Keratinocyte (primary cell): ENCODE measurements around the gene CYP20A1.
"Not testable (repeated sequence)": the region's sequence is repeated elsewhere in the genome, so short reads cannot be mapped to it uniquely, and the experiment has no call there.

ENCODE experiments used
- EZH2 ChIP-seq: IDR thresholded peaks from one replicate; pipeline ENCODE4 v1.6.1; 2012; ENCODE audit warnings: inconsistent platforms, mild to moderate bottlenecking, low read length, moderate library complexity
- TF ChIP-seq, protein P1 (sequence below), 3 experiments: IDR thresholded peaks in 1 of 3; conservative IDR thresholded peaks in 1 of 3; optimal IDR thresholded peaks in 1 of 3; 2 replicates in 2 of 3; 3 replicates in 1 of 3; pipeline versions ENCODE3 to v1.5.1; 2011; ENCODE audit warnings: low read length in 3 of 3, mild to moderate bottlenecking in 3 of 3, moderate library complexity in 2 of 3, control low read depth in 1 of 3, inconsistent platforms in 1 of 3; ENCODE audit not compliant: insufficient read depth in 2 of 3; ENCODE audit errors: extremely low read depth in 1 of 3

DNA sequence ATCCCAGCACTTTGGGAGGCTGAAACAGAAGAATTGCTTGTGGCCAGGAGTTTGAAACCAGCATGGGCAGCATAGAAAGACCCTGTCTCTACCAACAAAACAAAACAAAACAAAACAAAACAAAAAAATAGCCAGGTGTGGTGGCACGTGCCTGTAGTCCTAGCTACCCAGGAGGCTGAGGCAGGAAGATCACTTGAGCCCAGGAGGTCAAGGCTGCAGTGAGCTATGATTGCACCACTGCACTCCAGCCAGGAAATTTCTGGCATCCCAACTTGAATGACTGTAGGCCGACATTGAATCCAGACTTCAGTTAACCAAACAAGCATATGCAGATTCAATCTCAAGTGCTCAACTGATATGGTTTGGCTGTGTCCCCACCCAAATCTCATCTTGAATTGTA lies 9.1 kb upstream of the CYP20A1 start:
- TF ChIP-seq, protein P1, sequence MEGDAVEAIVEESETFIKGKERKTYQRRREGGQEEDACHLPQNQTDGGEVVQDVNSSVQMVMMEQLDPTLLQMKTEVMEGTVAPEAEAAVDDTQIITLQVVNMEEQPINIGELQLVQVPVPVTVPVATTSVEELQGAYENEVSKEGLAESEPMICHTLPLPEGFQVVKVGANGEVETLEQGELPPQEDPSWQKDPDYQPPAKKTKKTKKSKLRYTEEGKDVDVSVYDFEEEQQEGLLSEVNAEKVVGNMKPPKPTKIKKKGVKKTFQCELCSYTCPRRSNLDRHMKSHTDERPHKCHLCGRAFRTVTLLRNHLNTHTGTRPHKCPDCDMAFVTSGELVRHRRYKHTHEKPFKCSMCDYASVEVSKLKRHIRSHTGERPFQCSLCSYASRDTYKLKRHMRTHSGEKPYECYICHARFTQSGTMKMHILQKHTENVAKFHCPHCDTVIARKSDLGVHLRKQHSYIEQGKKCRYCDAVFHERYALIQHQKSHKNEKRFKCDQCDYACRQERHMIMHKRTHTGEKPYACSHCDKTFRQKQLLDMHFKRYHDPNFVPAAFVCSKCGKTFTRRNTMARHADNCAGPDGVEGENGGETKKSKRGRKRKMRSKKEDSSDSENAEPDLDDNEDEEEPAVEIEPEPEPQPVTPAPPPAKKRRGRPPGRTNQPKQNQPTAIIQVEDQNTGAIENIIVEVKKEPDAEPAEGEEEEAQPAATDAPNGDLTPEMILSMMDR (optimal IDR thresholded peaks at IDR 0.05 in 1 of 3, IDR thresholded peaks at IDR 0.05 in 1 of 3, conservative IDR thresholded peaks at IDR 0.05 in 1 of 3; ENCODE audit: extremely low read depth in 1 of 3, insufficient read depth in 2 of 3, low read length in 3 of 3), result not testable (repeated sequence)
- not testable (repeated sequence) for TF ChIP-seq EZH2
